ENCODE data around the gene SERAC1.

Gene SERAC1

GRCh38 chr6:158086504-158087223 is 81.4 kb downstream of the SERAC1 start:
- peak in 9 of 42 donors; percentile 15 to 49 (median 29) for DNase-seq
- intact Hi-C loops (cut with DNase I) = no loop called here

GRCh38 chr6:158086054-158086503 is 82.0 kb downstream of the SERAC1 start:
- intact Hi-C loops (cut with DNase I) = no loop called here
- peak in 1 of 42 donors; percentile 20 for DNase-seq

- peak in 1 of 42 donors; percentile 8 for DNase-seq
- intact Hi-C loops (cut with DNase I) = no loop called here
These were observed 82.6 kb downstream of the SERAC1 start for GRCh38 chr6:158085261-158086053.

- intact Hi-C loops (cut with DNase I) = no loop called here
- peak in 1 of 42 donors; percentile 13 for DNase-seq
These were observed 84.4 kb downstream of the SERAC1 start for GRCh38 chr6:158083455-158084325.

GRCh38 chr6:158081657-158081935 is 86.5 kb downstream of the SERAC1 start:
- intact Hi-C loops (cut with DNase I) = no loop called here

GRCh38 chr6:158080849-158081656 is 87.0 kb downstream of the SERAC1 start:
- DNase-seq = peak in 2 of 42 donors; percentile 3 to 15
- intact Hi-C loops (cut with DNase I) = no loop called here

More at GRCh38 chr6:158081657-158081935, 86.5 kb downstream of the SERAC1 start:
- DNase-seq = peak in 2 of 42 donors; percentile 2 to 3

GRCh38 chr6:158078320-158078719 is 89.7 kb downstream of the SERAC1 start:
- intact Hi-C loops (cut with DNase I) = no loop called here
- DNase-seq = no peak

GRCh38 chr6:158077676-158078075 is 90.4 kb downstream of the SERAC1 start:
- intact Hi-C loops (cut with DNase I) = no loop called here
- DNase-seq = no peak

- intact Hi-C loops (cut with DNase I) = no loop called here
- peak in 1 of 42 donors; percentile 10 for DNase-seq
These were observed 91.5 kb downstream of the SERAC1 start for GRCh38 chr6:158076548-158076947.

GRCh38 chr6:158073776-158074175 is 94.3 kb downstream of the SERAC1 start:
- intact Hi-C loops (cut with DNase I) = loop anchor here (5.0 kb wide), 1 partner anchor 86 kb away; no protein-coding TSS in a partner anchor
- no peak for DNase-seq

GRCh38 chr6:158072083-158072721 is 95.9 kb downstream of the SERAC1 start:
- intact Hi-C loops (cut with DNase I) = loop anchor here (5.0 kb wide), 1 partner anchor 85 kb away; no protein-coding TSS in a partner anchor
- DNase-seq = peak; percentile 60 to 93 (median 84)

GRCh38 chr6:158071121-158072082 is 96.7 kb downstream of the SERAC1 start:
- DNase-seq = no peak
- intact Hi-C loops (cut with DNase I) = loop anchor here (5.0 kb wide), 1 partner anchor 84 kb away; no protein-coding TSS in a partner anchor

- peak in 7 of 42 donors; percentile 15 to 71 (median 31) for DNase-seq
- intact Hi-C loops (cut with DNase I) = loop anchor here (5.0 kb wide), 1 partner anchor 83 kb away; no protein-coding TSS in a partner anchor
These were observed 97.5 kb downstream of the SERAC1 start for GRCh38 chr6:158070513-158070912.

- intact Hi-C loops (cut with DNase I) = loop anchor here (5.0 to 10.0 kb wide), 2 partner anchors 82 to 315 kb away; no protein-coding TSS in a partner anchor
- DNase-seq = no peak
These were observed 98.3 kb downstream of the SERAC1 start for GRCh38 chr6:158069800-158070195.

- DNase-seq = no peak
These were observed 98.9 kb downstream of the SERAC1 start for GRCh38 chr6:158068893-158069799.

More at GRCh38 chr6:158068893-158069799, 98.9 kb downstream of the SERAC1 start:
- intact Hi-C loops (cut with DNase I) = loop anchor here (10.0 kb wide), 1 partner anchor 314 kb away; no protein-coding TSS in a partner anchor

All from head of caudate nucleus (tissue), 42 donors.